Right lobe of liver (tissue), 4 donors: ENCODE data around the gene DNAJC10.

Experiments
- POLR2A ChIP-seq: fragments of 450-650 bp; IDR thresholded peaks from one replicate; pipeline ENCODE4 v1.6.1; 2017; ENCODE audit warnings: antibody characterized with exemption, mild to moderate bottlenecking
- TF ChIP-seq, protein P1 (sequence below), 4 donors: fragments of 200-600 bp in 3 of 4; fragments of 450-650 bp in 1 of 4; IDR thresholded peaks; one replicate each; pipeline versions ENCODE4 v1.5.1 to v1.8.0; 2016 to 2022; ENCODE audit warnings: antibody characterized with exemption in 4 of 4, mild to moderate bottlenecking in 2 of 4
- donor health status: DM: no; HTN: no; CAD: no.
- donor health status: DM: no; HTN: no; CAD: no.
- donor health status: DM: no; HTN: yes; CAD: no.

- TF ChIP-seq, protein P1, sequence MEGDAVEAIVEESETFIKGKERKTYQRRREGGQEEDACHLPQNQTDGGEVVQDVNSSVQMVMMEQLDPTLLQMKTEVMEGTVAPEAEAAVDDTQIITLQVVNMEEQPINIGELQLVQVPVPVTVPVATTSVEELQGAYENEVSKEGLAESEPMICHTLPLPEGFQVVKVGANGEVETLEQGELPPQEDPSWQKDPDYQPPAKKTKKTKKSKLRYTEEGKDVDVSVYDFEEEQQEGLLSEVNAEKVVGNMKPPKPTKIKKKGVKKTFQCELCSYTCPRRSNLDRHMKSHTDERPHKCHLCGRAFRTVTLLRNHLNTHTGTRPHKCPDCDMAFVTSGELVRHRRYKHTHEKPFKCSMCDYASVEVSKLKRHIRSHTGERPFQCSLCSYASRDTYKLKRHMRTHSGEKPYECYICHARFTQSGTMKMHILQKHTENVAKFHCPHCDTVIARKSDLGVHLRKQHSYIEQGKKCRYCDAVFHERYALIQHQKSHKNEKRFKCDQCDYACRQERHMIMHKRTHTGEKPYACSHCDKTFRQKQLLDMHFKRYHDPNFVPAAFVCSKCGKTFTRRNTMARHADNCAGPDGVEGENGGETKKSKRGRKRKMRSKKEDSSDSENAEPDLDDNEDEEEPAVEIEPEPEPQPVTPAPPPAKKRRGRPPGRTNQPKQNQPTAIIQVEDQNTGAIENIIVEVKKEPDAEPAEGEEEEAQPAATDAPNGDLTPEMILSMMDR (IDR thresholded peaks at IDR 0.05) = no peak
- no peak for TF ChIP-seq POLR2A
Measured at GRCh38 chr2:182831101-182831500, 115.0 kb downstream of the DNAJC10 start.
